Esophagus squamous epithelium (tissue), 4 donors: ENCODE results near the gene LRRFIP2.

ENCODE experiments used
- POLR2A ChIP-seq, 4 donors: fragments of 450-650 bp; IDR thresholded peaks; one replicate each; pipeline ENCODE4 v1.6.1; 2017; ENCODE audit warnings: antibody characterized with exemption in 4 of 4, mild to moderate bottlenecking in 4 of 4, moderate library complexity in 3 of 4
- TF ChIP-seq, protein P1 (sequence below), 6 experiments: fragments of 450-650 bp in 4 of 6; fragments of 200-600 bp in 2 of 6; sonication (generic) in 2 of 6; IDR thresholded peaks; one replicate each; pipeline ENCODE4 v1.5.1; 2016 to 2019; ENCODE audit warnings: antibody characterized with exemption in 6 of 6, mild to moderate bottlenecking in 4 of 6, moderate library complexity in 4 of 6

DNA sequence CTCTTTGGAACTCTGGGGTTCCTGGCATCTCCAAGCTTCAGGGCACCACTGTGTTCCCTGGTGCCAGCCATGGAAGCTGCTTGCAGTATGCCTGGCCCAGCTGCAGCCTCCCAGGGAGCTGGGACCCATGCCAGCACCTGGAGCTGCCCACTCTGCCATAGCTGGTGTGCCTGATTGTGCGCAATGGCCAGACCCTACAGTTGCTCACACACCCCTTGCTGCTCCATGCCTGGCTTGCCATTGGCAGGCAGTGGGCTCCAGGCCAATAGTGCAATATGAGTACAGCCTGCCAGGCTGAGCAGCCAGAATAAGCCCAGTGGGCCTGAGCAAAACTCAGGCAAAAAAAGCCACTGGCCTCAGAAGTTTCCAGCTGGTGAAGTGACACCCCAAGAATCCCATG lies 43.8 kb upstream of the LRRFIP2 start:
- TF ChIP-seq, protein P1, sequence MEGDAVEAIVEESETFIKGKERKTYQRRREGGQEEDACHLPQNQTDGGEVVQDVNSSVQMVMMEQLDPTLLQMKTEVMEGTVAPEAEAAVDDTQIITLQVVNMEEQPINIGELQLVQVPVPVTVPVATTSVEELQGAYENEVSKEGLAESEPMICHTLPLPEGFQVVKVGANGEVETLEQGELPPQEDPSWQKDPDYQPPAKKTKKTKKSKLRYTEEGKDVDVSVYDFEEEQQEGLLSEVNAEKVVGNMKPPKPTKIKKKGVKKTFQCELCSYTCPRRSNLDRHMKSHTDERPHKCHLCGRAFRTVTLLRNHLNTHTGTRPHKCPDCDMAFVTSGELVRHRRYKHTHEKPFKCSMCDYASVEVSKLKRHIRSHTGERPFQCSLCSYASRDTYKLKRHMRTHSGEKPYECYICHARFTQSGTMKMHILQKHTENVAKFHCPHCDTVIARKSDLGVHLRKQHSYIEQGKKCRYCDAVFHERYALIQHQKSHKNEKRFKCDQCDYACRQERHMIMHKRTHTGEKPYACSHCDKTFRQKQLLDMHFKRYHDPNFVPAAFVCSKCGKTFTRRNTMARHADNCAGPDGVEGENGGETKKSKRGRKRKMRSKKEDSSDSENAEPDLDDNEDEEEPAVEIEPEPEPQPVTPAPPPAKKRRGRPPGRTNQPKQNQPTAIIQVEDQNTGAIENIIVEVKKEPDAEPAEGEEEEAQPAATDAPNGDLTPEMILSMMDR (IDR thresholded peaks at IDR 0.05), result no peak
- no peak for TF ChIP-seq POLR2A (IDR thresholded peaks at IDR 0.05)
